Mesendoderm (in vitro differentiated cells): ENCODE measurements around the gene FBXL17.
A peak's percentile ranks its signal among the peaks of the same experiment; 100 is the strongest.
"Not testable (repeated sequence)": the region's sequence is repeated elsewhere in the genome, so short reads cannot be mapped to it uniquely, and the experiment has no call there.

Source experiments
- DNase-seq: peaks from one replicate; pipeline ENCODE4 v3.0.0; 2013
- H2AK5ac ChIP-seq: 2 replicates; pipeline ENCODE4 v1.6.1; 2013; ENCODE audit warnings: low read length, inconsistent platforms
- H2BK120ac ChIP-seq: 2 replicates; pipeline ENCODE4 v1.6.1; 2013; ENCODE audit warnings: low read depth, mild to moderate bottlenecking, low read length, moderate library complexity, mixed read lengths
- H2BK15ac ChIP-seq: replicated peaks from 2 replicates; pipeline ENCODE4 v1.6.1; 2013; ENCODE audit warnings: low read depth, mild to moderate bottlenecking, moderate library complexity
- H2BK5ac ChIP-seq: 2 replicates; pipeline ENCODE4 v1.6.1; 2013; ENCODE audit warnings: low read length, inconsistent platforms
- H3K18ac ChIP-seq: 2 replicates; pipeline ENCODE4 v1.6.1; 2013; ENCODE audit warnings: mild to moderate bottlenecking, low read length, mixed read lengths
- H3K23ac ChIP-seq: one replicate; pipeline ENCODE4 v1.6.1; 2013; ENCODE audit warnings: low read length
- H3K27ac ChIP-seq: 2 replicates; pipeline ENCODE4 v1.5.1; 2013; ENCODE audit warnings: low read depth, mild to moderate bottlenecking, inconsistent platforms, low read length, moderate library complexity
- H3K27me3 ChIP-seq: 2 replicates; pipeline ENCODE4 v1.6.1; 2013; ENCODE audit warnings: low read length, control low read depth, mild to moderate bottlenecking, inconsistent platforms; ENCODE audit not compliant: insufficient read depth, poor library complexity
- H3K36me3 ChIP-seq: 2 replicates; pipeline ENCODE4 v1.6.1; 2013; ENCODE audit warnings: low read length, inconsistent platforms; ENCODE audit not compliant: control insufficient read depth, insufficient read depth
- H3K4ac ChIP-seq: one replicate; pipeline ENCODE4 v1.6.1; 2013; ENCODE audit warnings: low read depth, mild to moderate bottlenecking, low read length, moderate library complexity
- H3K4me1 ChIP-seq: 2 replicates; pipeline ENCODE4 v1.6.1; 2013; ENCODE audit warnings: low read depth, low read length, inconsistent platforms; ENCODE audit not compliant: control insufficient read depth
- H3K4me2 ChIP-seq: 2 replicates; pipeline ENCODE4 v1.6.1; 2013; ENCODE audit warnings: low read length
- H3K4me3 ChIP-seq: 2 replicates; pipeline ENCODE4 v1.5.1; 2013; ENCODE audit warnings: mild to moderate bottlenecking, low read length
- H3K56ac ChIP-seq: one replicate; pipeline ENCODE4 v1.6.1; 2013; ENCODE audit warnings: low read length
- H3K79me1 ChIP-seq: 2 replicates; pipeline ENCODE4 v1.6.1; 2013; ENCODE audit warnings: low read length, inconsistent platforms
- H3K79me2 ChIP-seq: 2 replicates; pipeline ENCODE4 v1.6.1; 2013; ENCODE audit warnings: mild to moderate bottlenecking, low read length; ENCODE audit not compliant: control insufficient read depth, insufficient read depth
- H3K9ac ChIP-seq: 2 replicates; pipeline ENCODE4 v1.6.1; 2013; ENCODE audit warnings: low read length, inconsistent platforms
- H4K5ac ChIP-seq: one replicate; pipeline ENCODE4 v1.6.1; 2013; ENCODE audit warnings: low read length
- H4K8ac ChIP-seq: one replicate; pipeline ENCODE4 v1.6.1; 2013; ENCODE audit warnings: low read depth, mild to moderate bottlenecking, control low read depth, low read length, moderate library complexity
- WGBS: extraction: QIAGEN DNeasy Blood & Tissue Kit; methylation state at CpG from one replicate; pipeline ENCODE4 v1.1.7; 2013; ENCODE audit warnings: low lambda C conversion rate, missing lambda C conversion rate; ENCODE audit not compliant: insufficient coverage; ENCODE audit errors: extremely low coverage; 5-methylcytosine and 5-hydroxymethylcytosine counted together

The FBXL17 gene

DNA sequence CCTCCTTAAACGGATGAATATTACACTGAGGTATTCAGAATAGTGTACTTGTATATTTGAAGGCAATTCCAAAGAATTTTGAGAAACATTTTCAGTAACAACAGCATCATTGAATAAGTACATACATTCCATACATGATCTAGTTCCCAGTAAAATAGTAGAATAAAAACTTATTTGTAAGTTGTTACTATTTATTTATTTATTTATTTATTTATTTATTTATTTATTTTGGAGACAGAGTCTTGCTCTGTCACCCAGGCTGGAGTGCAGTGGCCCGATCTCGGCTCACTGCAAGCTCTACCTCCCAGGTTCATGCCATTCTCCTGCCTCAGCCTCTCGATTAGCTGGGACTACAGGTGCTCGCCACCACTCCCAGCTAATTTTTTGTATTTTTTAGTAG, 14.9 kb upstream of the FBXL17 start:
- not testable (repeated sequence) for H3K4me2 ChIP-seq, H2AK5ac ChIP-seq, DNase-seq, H2BK120ac ChIP-seq, H3K56ac ChIP-seq, H2BK5ac ChIP-seq, H3K79me2 ChIP-seq, H4K8ac ChIP-seq, H3K18ac ChIP-seq, H3K36me3 ChIP-seq, H3K9ac ChIP-seq, H3K4ac ChIP-seq, H3K23ac ChIP-seq, H3K27ac ChIP-seq, H3K4me1 ChIP-seq, H3K79me1 ChIP-seq, H4K5ac ChIP-seq, H2BK15ac ChIP-seq, H3K27me3 ChIP-seq, H3K4me3 ChIP-seq
- WGBS = no CpG with 5 or more reads among the region's 5 CpGs

DNA sequence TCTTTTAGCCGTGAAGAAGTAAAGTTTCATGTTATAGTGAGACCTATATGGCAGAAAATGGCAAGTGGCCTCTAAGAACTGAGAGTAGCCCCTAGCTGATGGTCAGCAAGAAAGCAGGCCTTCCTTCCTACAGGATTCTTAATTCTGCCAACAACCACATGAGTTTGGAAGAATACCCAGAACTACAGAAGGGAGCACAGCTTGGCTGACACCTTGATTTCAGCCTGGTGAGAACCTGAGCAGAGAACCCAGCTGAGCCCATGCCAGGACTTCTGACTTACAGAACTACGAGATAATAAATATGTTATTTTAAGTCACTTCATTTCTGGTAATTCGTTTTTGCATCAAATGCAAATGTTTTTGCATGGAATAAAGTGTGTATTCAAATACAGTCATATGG, 5.9 kb upstream of the FBXL17 start:
- no peak for DNase-seq
- Histone ChIP-seq H3K4me1 (peaks cover 2% of the 10 kb centered on the region), H2BK120ac (no peak overlapping the region), H3K4ac (no peak overlapping the region), H3K79me1 (no peaks in the 10 kb centered on the region), H2BK15ac (no peak overlapping the region), H3K4me3 (no peak overlapping the region), H3K56ac (no peak overlapping the region), H3K23ac (no peak overlapping the region), H3K4me2 (no peak overlapping the region), H4K5ac (no peak overlapping the region), H3K9ac (no peak overlapping the region), H3K79me2 (no peaks in the 10 kb centered on the region), H3K27me3 (no peaks in the 10 kb centered on the region), H3K18ac (no peak overlapping the region), H4K8ac (no peak overlapping the region), H2BK5ac (no peak overlapping the region), H3K27ac (no peak overlapping the region), H2AK5ac (no peak overlapping the region), H3K36me3 (no peaks in the 10 kb centered on the region)
- WGBS = no CpG with 5 or more reads among the region's 3 CpGs

DNA sequence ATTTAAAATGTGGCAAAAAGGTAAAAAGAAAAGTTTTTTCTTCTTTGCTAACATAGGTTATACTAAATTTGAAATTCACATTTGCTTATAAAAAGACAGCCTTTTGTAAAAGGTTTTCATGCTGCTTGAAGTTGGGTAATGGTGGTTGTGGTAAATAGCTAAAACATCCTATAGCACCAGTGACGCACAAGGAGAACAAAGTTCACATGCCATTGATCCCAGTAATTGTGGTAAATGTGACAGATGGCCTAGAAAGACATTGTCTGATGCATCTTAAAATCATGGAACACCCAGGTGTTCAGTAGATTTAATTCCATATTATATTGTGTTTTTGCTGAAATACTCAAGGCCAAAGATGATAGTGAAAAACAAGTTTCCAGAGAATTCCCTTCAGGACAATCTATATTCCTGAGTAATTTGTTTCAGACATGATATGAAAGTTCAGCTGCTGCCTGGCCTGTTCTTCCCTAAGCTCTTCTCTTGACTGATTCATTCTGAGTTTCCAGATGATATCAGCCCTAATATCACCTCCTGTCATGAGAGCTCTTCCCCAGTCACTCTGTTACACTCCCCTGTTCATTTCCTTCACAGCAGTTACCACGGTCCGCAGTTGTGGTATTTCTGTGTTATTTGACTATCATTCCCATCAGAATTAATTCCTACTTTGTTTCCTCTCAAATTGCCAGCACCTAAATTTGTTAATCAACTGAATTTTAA, 4.6 kb upstream of the FBXL17 start:
- no peak overlapping the region for H3K27ac ChIP-seq
- no peak overlapping the region for H3K23ac ChIP-seq

DNA sequence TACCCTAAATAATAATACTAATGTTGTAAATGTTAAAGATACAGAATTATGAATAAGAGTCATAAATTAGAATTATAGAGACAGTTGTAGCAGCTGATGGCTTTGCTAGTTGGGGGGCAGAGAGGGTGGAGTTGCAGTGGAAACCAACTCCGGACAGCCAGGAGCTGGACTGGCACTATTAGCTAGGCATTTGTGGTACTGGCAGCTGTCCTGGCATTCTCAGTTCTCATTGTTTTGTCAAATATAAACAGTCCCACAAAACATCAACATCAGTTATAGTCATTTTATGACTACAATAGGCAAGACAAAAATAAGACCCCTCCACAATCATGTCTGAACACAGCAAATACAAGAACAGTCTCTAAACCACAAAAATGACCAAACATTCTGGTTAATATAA, 2.8 kb upstream of the FBXL17 start:
- Histone ChIP-seq H3K79me2 (no peaks in the 10 kb centered on the region), H3K18ac (no peak overlapping the region), H3K9ac (no peak overlapping the region), H3K4me2 (no peak overlapping the region), H2AK5ac (no peak overlapping the region), H3K27ac (no peak overlapping the region), H2BK5ac (no peak overlapping the region), H4K5ac (no peak overlapping the region), H3K56ac (no peak overlapping the region), H3K23ac (no peak overlapping the region), H3K4ac (no peak overlapping the region), H3K4me3 (no peak overlapping the region), H4K8ac (no peak overlapping the region), H3K27me3 (no peaks in the 10 kb centered on the region), H3K4me1 (peaks cover 4% of the 10 kb centered on the region), H3K36me3 (no peaks in the 10 kb centered on the region), H2BK15ac (no peak overlapping the region), H3K79me1 (no peaks in the 10 kb centered on the region), H2BK120ac (no peak overlapping the region)
- no CpG with 5 or more reads among the region's 1 CpG for WGBS
- no peak for DNase-seq

More for the DNA sequence above, 4.6 kb upstream of the FBXL17 start:
- Histone ChIP-seq H3K36me3 (no peaks in the 10 kb centered on the region), H3K56ac (no peak overlapping the region), H4K5ac (no peak overlapping the region), H3K4me2 (no peak overlapping the region), H2AK5ac (no peak overlapping the region), H3K79me1 (no peaks in the 10 kb centered on the region), H2BK120ac (no peak overlapping the region), H3K4ac (no peak overlapping the region), H3K79me2 (no peaks in the 10 kb centered on the region), H3K18ac (no peak overlapping the region), H2BK5ac (no peak overlapping the region), H3K9ac (no peak overlapping the region), H3K4me1 (peaks cover 4% of the 10 kb centered on the region), H4K8ac (no peak overlapping the region), H3K4me3 (no peak overlapping the region), H3K27me3 (no peaks in the 10 kb centered on the region), H2BK15ac (no peak overlapping the region)
- WGBS = no CpG with 5 or more reads among the region's 3 CpGs
- DNase-seq = no peak

DNA sequence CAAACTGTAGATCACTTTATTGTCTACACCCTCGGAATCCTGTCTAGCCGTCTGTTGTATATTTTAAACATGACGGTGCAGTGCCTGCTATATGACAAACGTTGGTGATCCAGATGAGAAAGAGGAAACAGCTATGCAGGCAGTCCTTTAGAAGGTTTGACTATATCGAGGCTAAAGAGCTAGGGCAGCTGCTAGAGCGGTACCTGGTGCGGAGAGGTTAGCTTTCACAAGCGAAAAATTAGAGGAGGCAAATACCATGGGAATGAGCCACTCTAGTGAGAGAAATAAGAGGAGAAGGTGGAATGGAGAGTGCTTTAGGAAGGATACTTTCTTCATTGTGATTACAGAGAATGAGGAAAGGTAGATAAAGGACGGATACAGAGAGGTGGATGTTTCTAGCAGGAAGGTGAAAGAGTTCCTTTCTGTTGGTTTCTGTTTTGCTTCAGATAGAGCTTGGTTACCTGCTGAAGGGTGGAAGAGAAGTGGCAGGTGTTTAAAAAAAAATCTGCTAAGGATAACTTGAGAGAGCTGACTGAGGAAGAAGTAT, 959 bp upstream of the FBXL17 start:
- Histone ChIP-seq H2AK5ac (no peak overlapping the region), H3K56ac (peak overlapping the region; percentile 99), H3K4me3 (peak overlapping the region; percentile 67), H2BK120ac (no peak overlapping the region), H2BK5ac (no peak overlapping the region), H3K27me3 (no peaks in the 10 kb centered on the region), H4K5ac (no peak overlapping the region), H3K4me1 (peaks cover 4% of the 10 kb centered on the region), H3K4me2 (peak overlapping the region; percentile 76), H2BK15ac (no peak overlapping the region), H3K9ac (peak overlapping the region; percentile 99), H3K36me3 (no peaks in the 10 kb centered on the region), H3K4ac (no peak overlapping the region), H4K8ac (no peak overlapping the region), H3K79me1 (peaks cover 3% of the 10 kb centered on the region), H3K79me2 (peaks cover 5% of the 10 kb centered on the region), H3K27ac (peak overlapping the region; percentile 27), H3K18ac (peak overlapping the region; percentile 24), H3K23ac (no peak overlapping the region)
- no CpG with 5 or more reads among the region's 9 CpGs for WGBS
- peak; percentile 31 for DNase-seq
